ENCODE data around the gene NEUROD2. TPM values are rescaled to one million over a fixed set of nuclear protein-coding genes. Genes with fewer than 3 reads are reported as not detected.

The NEUROD2 gene
- total and polyA plus RNA-seq, 2 of the 13 experiments (the other 11 are each of a cell fraction or from before 2014, with no cell fraction given), result not detected

DNA sequence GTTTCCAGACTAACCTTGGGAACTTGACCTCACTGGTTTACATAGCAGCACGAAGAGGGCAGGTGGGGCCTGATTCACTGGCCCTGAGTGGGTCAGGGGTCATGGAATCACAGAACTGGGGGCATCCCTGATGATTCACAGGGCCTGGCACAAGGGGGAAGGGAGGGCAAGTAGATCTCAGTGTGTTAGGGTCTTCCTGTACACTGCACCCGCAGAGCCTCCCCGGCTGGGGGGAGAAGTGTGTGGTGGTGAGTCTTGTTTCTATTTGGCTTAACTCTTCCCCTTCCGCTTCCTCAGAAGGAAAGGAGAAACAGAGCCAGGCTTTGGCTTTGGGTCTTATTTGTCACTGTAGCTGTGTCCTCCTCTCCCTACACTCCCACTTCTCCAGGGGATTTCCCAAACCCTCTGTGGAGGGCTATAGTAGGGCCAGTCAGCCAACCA lies 32.9 kb upstream of the NEUROD2 start:
- no peak for FAIRE-seq

More for the DNA sequence above, 32.9 kb upstream of the NEUROD2 start:
- intact Hi-C loops (cut with micrococcal nuclease; ENCODE audit: unreplicated experiment) (no loop called here), in situ Hi-C loops (cut with HindIII; ENCODE audit: extremely low pct_ligation_motif_present, low pct_unique_long_range_greater_than_20kb) (no loop called here)
- CTCF ChIA-PET (ENCODE audit: low intra/inter-chr PET ratio, low total read pairs), result no interaction called here
- no peaks in the 10 kb centered on the region for H3K9me3 ChIP-seq (ENCODE audit: low read length)
- BruUV-seq (replicated peaks), result no TSS peak
- H3K4me2 ChIP-seq (ENCODE audit: low read depth, low read length), result no peak overlapping the region
- POLR2A ChIA-PET, result no interaction called here
- WGBS (ENCODE audit: low lambda C conversion rate), result 66% methylated on average over 4 of the region's 4 CpGs
- no peak overlapping the region for H3K4me3 ChIP-seq (replicated peaks in 1 of 3; ENCODE audit: insufficient read depth in 1 of 3, low read depth in 2 of 3, low read length in 3 of 3)
- peaks cover 3% of the 10 kb centered on the region for H4K20me1 ChIP-seq (ENCODE audit: insufficient read depth, low read length)
- H2AFZ ChIP-seq (ENCODE audit: low read length), result no peak overlapping the region
- no peak overlapping the region for H3K9ac ChIP-seq (ENCODE audit: insufficient read depth, low read depth, low read length)
- DNase-seq (ENCODE audit: low spot score) (no peak), ATAC-seq (no peak)
- H3K79me2 ChIP-seq (ENCODE audit: insufficient read depth, low read length), result peaks cover 60% of the 10 kb centered on the region
- no peak overlapping the region for H3K27ac ChIP-seq (ENCODE audit: extremely low read length, insufficient read depth, low read length)
- peaks cover 68% of the 10 kb centered on the region for H3K4me1 ChIP-seq (ENCODE audit: insufficient read depth, low read length)
- TF ChIP-seq, protein P1, sequence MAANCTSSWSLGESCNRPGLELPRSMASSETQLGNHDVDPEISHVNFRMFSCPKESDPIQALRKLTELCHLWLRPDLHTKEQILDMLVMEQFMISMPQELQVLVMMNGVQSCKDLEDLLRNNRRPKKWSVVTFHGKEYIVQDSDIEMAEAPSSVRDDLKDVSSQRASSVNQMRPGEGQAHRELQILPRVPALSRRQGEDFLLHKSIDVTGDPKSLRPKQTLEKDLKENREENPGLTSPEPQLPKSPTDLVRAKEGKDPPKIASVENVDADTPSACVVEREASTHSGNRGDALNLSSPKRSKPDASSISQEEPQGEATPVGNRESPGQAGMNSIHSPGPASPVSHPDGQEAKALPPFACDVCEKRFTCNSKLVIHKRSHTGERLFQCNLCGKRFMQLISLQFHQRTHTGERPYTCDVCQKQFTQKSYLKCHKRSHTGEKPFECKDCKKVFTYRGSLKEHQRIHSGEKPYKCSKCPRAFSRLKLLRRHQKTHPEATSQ (CRISPR knock-in tag; IDR thresholded peaks at IDR 0.05; ENCODE audit: borderline replicate concordance), result no peak
- TF ChIP-seq ZNF749 (CRISPR knock-in tag; IDR thresholded peaks at IDR 0.05; ENCODE audit: borderline replicate concordance), result no peak
- TF ChIP-seq, protein P2, sequence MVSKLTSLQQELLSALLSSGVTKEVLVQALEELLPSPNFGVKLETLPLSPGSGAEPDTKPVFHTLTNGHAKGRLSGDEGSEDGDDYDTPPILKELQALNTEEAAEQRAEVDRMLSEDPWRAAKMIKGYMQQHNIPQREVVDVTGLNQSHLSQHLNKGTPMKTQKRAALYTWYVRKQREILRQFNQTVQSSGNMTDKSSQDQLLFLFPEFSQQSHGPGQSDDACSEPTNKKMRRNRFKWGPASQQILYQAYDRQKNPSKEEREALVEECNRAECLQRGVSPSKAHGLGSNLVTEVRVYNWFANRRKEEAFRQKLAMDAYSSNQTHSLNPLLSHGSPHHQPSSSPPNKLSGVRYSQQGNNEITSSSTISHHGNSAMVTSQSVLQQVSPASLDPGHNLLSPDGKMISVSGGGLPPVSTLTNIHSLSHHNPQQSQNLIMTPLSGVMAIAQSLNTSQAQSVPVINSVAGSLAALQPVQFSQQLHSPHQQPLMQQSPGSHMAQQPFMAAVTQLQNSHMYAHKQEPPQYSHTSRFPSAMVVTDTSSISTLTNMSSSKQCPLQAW (CRISPR knock-in tag; IDR thresholded peaks at IDR 0.05), result no peak
- TF ChIP-seq RBFOX2 (IDR thresholded peaks at IDR 0.05; ENCODE audit: low read depth, low read length), result no peak
- peak; percentile 33; the same call in 1 of the 2 replicates for TF ChIP-seq FOSL2 (CRISPR knock-in tag; IDR thresholded peaks at IDR 0.05)
- TF ChIP-seq ZFP62 (CRISPR knock-in tag; IDR thresholded peaks at IDR 0.05), result no peak
- TF ChIP-seq, protein P3, sequence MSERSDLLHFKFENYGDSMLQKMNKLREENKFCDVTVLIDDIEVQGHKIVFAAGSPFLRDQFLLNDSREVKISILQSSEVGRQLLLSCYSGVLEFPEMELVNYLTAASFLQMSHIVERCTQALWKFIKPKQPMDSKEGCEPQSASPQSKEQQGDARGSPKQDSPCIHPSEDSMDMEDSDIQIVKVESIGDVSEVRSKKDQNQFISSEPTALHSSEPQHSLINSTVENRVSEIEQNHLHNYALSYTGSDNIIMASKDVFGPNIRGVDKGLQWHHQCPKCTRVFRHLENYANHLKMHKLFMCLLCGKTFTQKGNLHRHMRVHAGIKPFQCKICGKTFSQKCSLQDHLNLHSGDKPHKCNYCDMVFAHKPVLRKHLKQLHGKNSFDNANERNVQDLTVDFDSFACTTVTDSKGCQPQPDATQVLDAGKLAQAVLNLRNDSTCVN (CRISPR knock-in tag; IDR thresholded peaks at IDR 0.05; ENCODE audit: borderline replicate concordance), result no peak
- TF ChIP-seq SKI (IDR thresholded peaks at IDR 0.05; ENCODE audit: partially characterized antibody), result peak; percentile 20
- H3K27me3 ChIP-seq (ENCODE audit: control insufficient read depth in 1 of 2, insufficient read depth in 2 of 2, low read length in 2 of 2), result no peaks in the 10 kb centered on the region; a peak in 1 of 5 replicates
- peaks cover 0 to 2% of the 10 kb centered on the region in 2 experiments; a peak in 2 of 5 replicates for H3K36me3 ChIP-seq (replicated peaks in 1 of 2; ENCODE audit: control insufficient read depth in 1 of 2, insufficient read depth in 2 of 2, low read length in 2 of 2)

Data from HepG2 (cell line).